HG03520 (cell line): ENCODE results near the gene VAV3.
"Not testable (repeated sequence)": the region's sequence is repeated elsewhere in the genome, so short reads cannot be mapped to it uniquely, and the experiment has no call there.

Experiments used
- ATAC-seq: cut with Tn5 transposase; IDR thresholded peaks from one replicate; pipeline ENCODE4 v1.9.1; 2021; ENCODE audit warnings: mild to moderate bottlenecking, moderate library complexity; ENCODE audit not compliant: unreplicated experiment

The VAV3 gene

DNA sequence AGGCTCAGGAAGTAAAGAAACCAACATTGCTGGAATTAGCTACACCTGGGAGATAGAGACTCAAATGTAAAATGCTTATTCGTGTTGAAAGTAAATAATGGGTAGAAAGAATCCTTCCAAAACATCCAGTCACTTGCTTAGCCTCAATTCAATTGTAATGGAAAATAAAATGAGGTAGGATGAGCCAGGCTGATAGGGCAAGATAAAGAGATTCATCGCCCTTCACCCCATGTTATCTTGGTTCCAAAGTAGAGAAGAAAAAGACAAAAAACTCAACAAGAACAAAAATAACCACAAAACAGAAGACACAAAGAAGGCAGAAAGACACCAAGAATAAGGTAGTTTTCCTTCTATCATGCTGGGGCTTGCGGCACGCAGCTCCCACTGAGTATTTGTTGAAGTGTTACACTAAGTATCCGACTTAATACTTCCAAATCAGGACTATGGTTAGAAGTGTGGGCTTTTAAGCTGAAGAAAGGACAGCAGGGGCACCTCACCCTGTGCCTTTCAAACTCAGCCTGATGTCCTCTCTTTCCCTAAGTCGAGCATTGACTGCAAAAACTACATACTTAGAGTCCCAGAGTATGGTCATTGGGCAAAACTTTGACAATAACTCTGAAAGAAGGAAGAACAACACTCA, 202.1 kb downstream of the VAV3 start:
- no peak for ATAC-seq

DNA sequence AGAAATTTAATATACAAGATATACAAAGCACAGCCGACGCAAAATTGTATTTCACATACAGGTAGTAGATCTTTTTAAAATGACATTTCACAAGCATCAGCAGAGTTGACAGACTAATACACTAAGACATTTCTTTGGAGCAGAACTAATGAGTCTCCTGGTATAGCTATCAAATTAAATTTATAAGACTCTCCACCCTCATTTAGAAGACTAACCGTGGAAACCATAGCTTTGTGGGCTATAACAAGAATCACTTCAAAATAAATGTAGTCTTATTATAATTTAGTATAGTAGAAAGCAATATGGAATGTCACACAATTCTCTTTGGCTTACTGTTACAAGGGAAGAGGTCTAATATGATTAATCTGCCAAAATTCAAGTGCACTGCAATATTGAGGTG, 204.9 kb downstream of the VAV3 start:
- no peak for ATAC-seq

DNA sequence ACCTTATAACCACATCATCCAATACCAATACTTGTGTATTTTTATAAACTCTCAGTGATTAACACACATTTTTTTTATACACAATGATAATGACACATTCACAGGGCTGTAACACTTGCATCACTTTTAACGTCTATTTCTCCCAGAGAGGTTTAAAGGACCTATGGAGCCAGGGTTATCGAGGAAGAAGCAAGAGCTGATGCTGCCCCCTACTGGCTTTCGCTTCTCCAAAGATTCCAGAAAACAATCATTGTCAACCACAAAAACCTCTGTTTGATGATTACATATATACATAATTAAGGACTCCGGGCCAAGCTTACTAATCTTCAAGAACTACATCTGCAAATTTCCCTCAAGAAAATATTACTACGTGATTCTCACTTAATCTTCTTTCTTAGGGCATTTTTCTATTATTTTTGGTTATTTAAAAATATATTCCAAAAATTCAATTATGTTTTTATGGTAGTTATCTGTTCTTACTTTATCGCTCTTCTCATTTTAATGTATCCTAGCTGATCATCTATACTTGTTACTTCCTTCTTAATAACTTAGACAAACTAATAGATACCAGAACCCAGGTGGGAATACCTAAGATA, 214.5 kb downstream of the VAV3 start:
- ATAC-seq = no peak

DNA sequence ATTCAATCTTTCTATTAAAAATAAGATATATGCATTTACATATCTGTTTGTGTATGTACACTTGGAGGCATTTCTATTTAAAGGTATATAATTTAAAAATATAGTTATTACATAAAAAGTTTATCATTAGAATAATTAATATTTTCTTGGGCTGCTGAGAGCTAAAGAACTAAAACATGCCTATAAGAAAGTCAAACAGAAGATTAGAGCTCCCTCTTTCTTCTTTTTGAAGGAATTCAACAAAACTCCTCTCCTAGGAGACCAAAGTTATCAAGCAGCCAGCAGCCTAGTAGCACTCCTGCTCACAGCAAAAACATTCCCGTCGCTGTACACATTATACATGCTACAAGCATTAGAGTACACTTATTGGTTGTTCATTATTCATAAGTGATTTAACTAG, 216.4 kb downstream of the VAV3 start:
- no peak for ATAC-seq

DNA sequence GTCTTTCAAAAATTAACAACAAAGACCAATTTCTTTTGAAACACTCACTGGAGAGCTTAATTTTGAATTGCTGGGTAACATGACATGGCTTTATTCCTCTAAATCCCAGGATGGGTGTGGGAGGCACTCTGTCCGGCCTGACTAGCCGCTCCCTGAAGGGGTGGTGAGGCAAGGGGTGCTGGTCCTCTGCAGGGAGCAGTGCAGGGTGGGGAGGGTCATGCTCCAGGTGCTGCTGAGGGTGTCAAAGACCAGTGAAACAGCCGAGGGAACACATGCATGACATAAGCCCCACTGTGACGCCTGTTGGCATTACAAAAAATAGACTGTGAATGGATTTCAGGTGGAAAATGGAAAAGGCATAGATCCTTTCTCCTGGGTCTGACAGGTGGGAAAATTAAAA, 223.7 kb downstream of the VAV3 start:
- no peak for ATAC-seq

DNA sequence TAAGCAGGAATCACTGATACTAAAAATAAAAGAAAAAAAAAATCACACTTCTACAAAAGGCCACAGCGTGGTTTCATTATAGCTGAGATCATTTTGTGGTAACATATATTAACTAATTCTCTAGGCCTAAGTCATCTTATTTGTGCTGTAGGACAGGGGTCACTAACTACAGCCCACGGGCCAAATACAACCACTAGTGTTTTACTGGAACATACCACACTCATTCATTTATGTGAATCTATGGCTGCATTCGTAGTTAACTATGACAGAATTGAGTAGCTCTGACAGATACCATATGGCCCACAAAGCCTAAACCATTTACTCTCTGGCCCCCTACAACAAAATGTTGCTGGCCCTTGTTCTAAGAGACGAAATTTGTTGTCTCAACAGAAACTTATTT, 224.4 kb downstream of the VAV3 start:
- ATAC-seq = no peak

DNA sequence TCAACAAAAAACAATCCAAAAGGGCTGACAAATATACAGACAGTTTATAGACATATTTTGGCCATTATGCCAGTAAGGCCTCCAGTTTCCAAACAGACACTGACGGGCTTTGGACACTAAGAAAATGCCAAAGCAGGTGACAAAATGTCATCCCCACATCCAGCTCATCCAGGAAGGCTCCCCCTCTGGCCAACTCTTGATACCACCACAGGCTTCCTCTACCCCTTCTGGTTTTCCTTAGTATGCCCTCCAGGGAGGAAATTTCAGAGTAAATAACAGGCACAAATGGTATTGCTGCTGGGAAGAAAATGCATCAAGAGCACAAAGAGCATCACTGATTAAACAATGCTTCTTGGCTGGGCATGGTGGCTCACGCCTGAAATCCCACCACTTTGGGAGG, 225.3 kb downstream of the VAV3 start:
- no peak for ATAC-seq

DNA sequence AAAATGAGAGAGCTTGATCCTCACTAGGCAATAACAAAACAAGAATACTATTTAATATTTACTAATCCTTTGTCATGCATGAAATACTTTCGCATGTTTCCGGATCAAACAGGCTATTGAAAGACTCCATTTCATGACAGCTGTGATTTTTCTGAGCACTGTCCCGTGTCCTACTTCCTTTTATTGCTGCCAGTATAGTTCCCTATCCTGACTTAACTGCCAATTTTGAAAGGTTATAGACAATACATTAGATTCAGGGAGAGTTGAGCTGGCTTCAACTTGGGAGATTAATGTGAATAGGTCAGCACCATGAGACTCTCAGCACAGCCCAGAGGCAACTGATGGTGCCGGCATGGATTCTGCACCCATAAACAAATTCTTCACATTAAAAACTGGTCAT, 225.8 kb downstream of the VAV3 start:
- ATAC-seq = no peak

DNA sequence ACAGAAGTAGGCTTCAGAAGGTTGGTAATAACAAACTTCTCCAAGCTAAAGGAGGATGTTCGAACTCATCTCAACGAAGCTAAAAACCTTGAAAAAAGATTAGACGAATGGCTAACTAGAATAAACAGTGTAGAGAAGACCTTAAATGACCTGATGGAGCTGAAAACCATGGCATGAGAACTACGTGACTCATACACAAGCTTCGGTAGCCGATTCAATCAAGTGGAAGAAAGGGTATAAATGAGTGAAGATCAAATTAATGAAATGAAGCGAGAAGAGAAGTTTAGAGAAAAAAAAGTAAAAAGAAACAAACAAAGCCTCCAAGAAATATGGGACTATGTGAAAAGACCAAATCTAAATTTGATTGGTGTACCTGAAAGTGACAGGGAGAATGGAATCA, 231.6 kb downstream of the VAV3 start:
- ATAC-seq = not testable (repeated sequence)

DNA sequence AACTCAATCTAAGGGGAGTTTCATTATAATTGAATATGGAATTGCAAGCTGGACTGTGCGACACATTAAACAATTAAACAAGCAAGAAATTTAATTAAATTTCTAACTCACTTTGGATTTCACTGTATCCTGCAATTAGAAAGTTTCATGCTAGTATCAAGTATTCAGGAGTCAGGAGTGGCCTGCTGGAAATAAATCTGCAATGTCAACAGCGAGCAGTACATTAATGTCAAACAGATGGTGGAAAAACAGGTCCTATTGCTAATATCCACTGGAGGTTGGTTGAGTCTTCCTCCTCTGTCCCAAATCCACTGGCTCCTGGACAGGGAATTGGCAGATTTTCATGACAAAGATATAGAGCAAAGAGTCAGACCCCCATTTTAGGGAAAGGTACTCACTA, 237.1 kb downstream of the VAV3 start:
- ATAC-seq = no peak

DNA sequence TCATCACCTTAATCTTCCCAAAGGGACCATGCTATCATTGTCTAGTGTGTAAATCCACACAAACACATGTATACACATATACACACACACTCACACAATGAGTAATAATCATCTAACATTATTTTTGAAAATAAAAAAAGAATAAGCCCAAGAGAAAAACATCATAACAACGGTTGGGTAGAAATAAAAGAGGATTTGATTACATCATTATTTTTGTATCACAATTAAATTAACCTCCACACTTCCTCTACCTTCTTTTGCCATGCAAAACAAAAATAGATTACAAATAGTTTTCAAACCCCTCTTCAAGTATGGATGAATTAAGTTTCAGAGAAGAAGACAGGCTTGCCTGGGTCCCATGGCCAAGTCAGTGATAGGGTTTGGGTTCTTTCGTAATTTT, 238.1 kb downstream of the VAV3 start:
- ATAC-seq = no peak

DNA sequence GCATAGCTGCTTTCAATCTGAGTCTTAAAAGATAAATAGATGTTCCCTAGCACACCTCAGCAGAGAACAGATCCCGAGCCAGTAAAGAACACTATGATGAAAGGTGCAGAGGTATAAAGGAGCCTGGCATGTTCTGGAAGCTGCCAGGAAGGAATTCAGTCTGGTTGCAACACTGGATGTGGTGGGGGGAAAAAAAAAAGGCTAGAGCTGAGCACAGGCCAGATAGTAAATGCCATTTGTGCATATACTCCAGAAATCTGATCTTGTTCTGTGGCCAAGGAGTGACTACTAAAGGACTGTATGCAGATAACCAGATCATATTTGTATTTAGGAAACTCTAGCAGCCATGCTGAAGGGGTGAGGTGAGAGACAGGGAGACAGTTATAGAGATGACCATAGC, 240.3 kb downstream of the VAV3 start:
- no peak for ATAC-seq

DNA sequence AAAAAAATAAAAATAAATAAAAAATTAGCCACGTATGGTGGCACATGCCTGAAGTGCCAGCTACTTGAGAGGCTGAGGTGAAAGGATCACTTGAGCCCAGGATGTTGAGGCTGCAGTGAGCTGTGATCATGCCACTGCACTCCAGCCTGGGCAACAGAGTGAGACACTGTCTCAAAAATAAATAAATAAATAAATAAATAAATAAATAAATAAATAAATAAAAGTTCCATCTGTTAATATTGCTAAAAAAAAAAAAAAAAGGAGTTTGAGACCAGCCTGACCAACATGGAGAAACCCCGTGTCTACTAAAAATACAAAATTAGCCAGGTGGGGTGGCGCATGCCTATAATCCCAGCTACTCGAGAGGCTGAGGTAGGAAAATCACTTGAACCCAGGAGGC, 244.8 kb downstream of the VAV3 start:
- not testable (repeated sequence) for ATAC-seq

DNA sequence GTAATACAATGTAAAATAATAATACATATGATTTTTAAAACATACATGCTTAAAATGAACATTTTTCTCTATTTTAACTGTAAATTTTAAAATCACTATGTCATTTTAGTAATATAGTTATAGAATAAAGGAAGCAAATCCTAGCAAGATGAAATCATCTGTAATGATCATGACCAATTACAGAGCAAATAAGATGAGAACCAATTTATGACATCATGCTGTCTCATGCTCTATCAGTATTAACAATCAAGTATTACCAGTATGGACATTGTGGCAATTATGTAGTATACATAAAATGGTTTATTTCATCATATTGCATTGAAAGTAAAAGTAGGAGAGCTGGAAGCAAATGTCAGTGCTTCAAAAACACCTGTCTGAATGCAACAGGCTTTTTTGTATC, 255.0 kb downstream of the VAV3 start:
- ATAC-seq = no peak

DNA sequence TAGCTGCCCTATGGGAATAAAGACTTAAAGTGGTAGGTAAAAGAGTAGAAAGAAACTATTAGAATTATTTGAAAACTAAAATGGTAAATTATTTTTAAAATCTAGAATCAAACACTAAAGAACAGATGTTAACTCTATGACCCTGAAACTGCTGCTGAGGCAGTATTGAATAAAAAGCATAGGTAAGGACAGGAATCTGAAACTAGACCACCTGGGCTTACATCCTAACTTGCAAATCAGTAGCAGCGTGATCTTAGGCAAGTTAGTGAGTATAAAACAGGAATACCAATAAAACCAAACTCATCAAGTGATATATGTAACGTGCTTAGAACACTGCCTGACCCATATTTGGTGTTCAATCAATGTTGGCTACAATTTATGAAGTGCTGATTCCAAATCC, 257.9 kb downstream of the VAV3 start:
- ATAC-seq = no peak

DNA sequence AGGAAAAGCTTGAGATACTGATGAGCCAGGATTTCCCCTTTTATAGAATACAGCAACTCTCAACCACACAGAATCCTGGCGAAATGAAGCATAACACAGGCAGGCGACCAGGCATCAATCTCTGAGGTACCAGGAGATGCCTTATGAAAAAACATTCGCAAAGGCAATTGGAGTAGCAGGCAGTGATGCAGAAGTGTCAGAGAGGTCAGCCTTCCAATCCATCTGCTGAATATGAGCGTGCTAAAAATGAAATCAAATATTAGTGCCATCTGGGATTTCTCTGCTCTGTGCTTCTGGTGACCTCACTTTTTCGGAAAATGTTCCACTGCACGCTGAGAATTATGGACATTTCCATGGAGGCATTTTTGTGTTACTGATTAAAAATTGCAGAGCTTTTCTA, 258.8 kb downstream of the VAV3 start:
- no peak for ATAC-seq

DNA sequence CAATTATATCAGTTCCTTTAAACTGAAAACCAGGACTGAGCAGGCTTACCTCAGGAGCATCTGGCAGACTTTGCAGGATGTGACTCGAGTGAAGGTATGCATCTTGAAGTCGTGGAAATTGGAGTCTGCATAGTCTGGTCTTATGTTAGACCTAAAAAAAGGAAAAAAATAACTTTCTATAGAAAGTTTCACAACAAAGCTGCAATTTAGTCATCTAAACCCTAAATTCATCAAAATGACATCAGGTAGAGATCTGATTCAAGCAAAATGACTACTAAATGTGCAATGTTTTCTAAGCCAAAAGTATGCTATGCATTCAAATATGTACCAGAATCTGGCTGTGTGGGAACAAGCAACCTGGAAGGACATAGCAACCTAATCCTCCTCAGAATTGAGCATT, 260.1 kb downstream of the VAV3 start:
- no peak for ATAC-seq

DNA sequence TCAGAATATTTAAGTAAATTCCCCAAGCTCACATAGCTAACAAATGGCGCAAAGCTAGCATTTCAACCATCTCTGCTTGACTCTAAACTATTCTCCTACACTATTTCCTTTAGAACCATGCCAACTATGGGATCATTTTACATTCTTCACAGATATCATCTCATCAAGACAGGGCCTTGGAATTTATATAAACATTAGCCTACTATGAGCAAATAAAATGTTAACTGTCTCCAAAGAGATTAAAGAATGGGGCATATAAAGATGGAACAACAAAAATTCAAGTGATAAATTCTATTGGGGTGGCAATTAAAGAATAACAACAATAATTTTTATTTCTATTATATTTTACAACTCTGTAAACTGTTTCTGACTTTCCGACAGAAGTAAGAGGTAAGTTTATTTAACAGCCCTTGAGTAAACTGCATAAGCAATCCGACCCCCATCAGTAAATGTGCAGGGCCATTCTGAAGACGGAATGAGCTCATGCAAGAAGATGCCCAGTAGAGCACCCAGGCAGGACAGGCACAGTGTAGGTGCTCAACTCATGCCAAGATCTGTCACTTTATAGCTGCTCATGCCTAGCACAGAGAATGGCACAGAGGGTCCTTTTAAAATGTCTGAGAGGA, 261.9 kb downstream of the VAV3 start:
- no peak for ATAC-seq

DNA sequence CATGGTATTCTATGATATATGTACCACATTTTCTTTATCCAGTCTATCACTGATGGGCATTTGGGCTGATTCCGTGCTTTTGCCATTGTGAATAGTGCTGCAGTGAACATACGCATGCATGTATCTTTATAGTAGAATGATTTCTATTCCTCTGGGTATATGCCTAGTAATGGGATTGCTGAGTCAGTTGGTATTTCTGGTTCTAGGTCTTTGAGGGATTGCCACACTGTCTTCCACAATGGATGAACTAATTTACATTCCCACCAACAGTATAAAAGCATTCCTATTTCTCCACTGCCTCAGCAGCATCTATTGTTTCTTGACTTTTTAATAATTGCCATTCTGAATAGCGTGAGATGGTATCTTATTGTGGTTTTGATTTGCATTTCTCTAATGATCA, 264.3 kb downstream of the VAV3 start:
- ATAC-seq = not testable (repeated sequence)

DNA sequence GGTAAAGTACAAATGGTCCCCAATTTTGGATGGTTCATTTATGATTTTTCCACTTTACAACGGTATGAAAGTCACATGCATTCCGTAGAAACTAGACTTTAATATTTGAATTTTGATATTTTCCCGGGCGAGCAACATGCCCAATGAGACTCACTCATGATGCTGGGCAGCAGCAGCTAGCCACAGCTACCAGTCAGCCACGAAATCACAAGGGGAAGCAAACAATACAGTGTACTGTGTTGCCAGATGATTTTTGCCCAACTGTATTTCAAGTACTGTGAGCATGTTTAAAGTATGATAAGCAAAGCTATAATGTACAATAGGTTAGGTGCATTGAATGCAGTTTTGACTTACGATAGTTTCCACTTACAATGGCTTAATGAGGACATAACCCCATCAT, 266.8 kb downstream of the VAV3 start:
- no peak for ATAC-seq

DNA sequence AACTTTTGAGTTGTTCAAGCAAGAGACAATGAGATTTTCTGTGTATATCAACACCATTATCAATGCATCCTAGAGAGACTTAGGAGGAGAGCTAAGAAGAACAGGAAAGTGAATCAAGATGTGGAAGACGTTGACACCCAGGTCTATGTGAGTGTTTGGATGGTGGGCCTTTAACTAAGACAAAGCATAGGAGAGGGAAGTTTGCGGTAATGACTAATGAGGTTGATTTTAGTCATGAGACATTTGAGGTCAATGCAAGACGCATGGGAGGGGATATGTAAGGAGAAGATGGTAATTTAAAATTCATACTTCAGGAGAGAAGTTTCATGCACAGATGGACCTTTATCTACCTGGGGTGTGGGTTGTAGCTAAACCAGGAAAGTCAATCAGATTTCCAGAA, 269.6 kb downstream of the VAV3 start:
- no peak for ATAC-seq

DNA sequence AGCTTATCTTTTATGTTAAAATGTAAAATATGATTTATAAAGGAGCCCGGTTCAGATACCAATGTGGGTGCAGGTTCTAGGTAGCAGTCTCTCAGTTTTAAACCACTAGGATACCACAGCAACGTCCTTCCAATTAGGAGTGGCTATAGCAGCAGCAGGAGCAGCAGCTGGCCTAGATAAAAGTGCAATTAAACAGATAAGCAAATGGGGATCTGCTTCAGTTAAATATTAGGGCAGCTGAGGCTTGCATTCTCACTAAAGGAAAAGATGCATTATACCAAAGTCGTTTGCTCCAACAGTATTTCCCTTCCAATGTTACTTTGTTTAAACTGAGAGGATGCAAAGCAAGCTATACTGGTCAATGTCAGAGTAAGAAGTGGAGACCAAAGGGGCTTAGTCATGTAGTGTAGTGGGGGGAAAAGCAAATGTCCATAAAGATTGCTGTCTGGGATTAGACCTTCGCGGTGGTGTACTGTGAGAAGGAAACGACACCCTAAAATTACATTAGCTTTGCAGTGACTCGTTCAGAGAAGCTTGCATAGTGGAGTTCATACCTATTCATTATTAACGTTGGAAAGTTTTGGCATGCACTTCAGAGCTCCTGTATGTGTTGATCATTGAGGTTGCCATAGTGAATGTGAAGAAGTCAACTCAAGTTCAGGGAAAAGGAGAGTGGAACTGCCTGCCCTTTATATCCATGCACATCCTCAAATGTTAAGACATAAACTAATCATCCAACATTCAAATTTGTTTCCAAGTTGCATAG, 272.2 kb downstream of the VAV3 start:
- ATAC-seq = no peak
